ENCODE results near the gene SH3RF1. TPM values are rescaled to one million over a fixed set of nuclear protein-coding genes. Genes with fewer than 3 reads are reported as not detected.

The SH3RF1 gene
- total and polyA plus RNA-seq, 2 experiments from 2014 or later: 7.8 to 12.4 TPM

- TF ChIP-seq CTCF (conservative IDR thresholded peaks at IDR 0.05; ENCODE audit: low read depth in 2 of 2) (no peak), NANOG (IDR thresholded peaks at IDR 0.05; ENCODE audit: borderline replicate concordance) (no peak), ZNF462 (CRISPR knock-in tag; IDR thresholded peaks at IDR 0.05) (no peak), CREB1 (CRISPR knock-in tag; IDR thresholded peaks at IDR 0.05; ENCODE audit: low read depth) (no peak)
Observed at GRCh38 chr4:169267070-169267469, 3.7 kb downstream of the SH3RF1 start (continued).

GRCh38 chr4:169266661-169267060, 4.1 kb downstream of the SH3RF1 start:
- Histone ChIP-seq H3K4me3 (peak overlapping the region; percentile 4; the same call in 1 of the 2 replicates), H3K36me3 (ENCODE audit: insufficient read depth) (no peaks in the 10 kb centered on the region), H3K27me3 (ENCODE audit: insufficient read depth) (no peaks in the 10 kb centered on the region), H3K9me2 (ENCODE audit: insufficient read depth) (no peaks in the 10 kb centered on the region; the same call in 1 of the 2 replicates), H4K20me1 (replicated peaks; ENCODE audit: insufficient read depth) (no peaks in the 10 kb centered on the region), H3K4me1 (ENCODE audit: insufficient read depth) (peaks cover 37% of the 10 kb centered on the region), H3F3A (replicated peaks; ENCODE audit: low read depth) (no peaks in the 10 kb centered on the region), H3K4me2 (peak overlapping the region; percentile 56), H3K79me2 (replicated peaks; ENCODE audit: insufficient read depth) (peaks cover 79% of the 10 kb centered on the region), H2AFZ (no peak overlapping the region), H3K27ac (ENCODE audit: low read depth) (peak overlapping the region; percentile 83; the same call in 1 of the 2 replicates)
- no peak for DNase-seq (ENCODE audit: low spot score)
- no peaks in the 10 kb centered on the region for H3K9me3 Mint-ChIP-seq
- no peak for TF ChIP-seq JUNB (IDR thresholded peaks at IDR 0.05; ENCODE audit: unreplicated experiment)
- no peak for TF ChIP-seq CTCF (conservative IDR thresholded peaks at IDR 0.05; ENCODE audit: low read depth in 2 of 2)
- no peak for TF ChIP-seq NANOG (IDR thresholded peaks at IDR 0.05; ENCODE audit: borderline replicate concordance)
- no peak for ATAC-seq
- peaks cover 23% of the 10 kb centered on the region for H3K36me3 Mint-ChIP-seq (ENCODE audit: low read depth)
- H3K4me1 Mint-ChIP-seq: peaks cover 25% of the 10 kb centered on the region
- peak overlapping the region; percentile 86; the same call in 1 of the 2 replicates for H3K27ac Mint-ChIP-seq
- H3K27me3 Mint-ChIP-seq (ENCODE audit: insufficient read depth, low read depth, poor library complexity): peaks cover 5% of the 10 kb centered on the region
- peak overlapping the region; percentile 11; the same call in 2 of the 3 replicates for H3K4me3 Mint-ChIP-seq

All from GM23338 (cell line).